WTC11 (cell line): ENCODE results near the gene CD209. TPM values are rescaled to one million over a fixed set of nuclear protein-coding genes. Genes with fewer than 3 reads are reported as not detected.

Experiments
- ATAC-seq: fragments of 200-7000 bp; cut with Tn5 transposase; 2 replicates; pipeline ENCODE4 v1.10.0; 2021; ENCODE audit warnings: mild to moderate bottlenecking, moderate library complexity
- CTCF ChIA-PET: fragments of 300-600 bp; sonication (Branson Sonifier 250); formaldehyde crosslinking; loops from one replicate; lab custom pipeline; 2021; ENCODE audit warnings: antibody characterized with exemption; lab: Charles Lee
- POLR2A ChIA-PET: fragments of 350-600 bp; sonication (Branson Sonifier 250); formaldehyde crosslinking; loops from one replicate; lab custom pipeline; 2021; ENCODE audit warnings: antibody characterized with exemption; lab: Charles Lee
- DNase-seq: peaks from one replicate; pipeline ENCODE4 v3.0.0; 2021; ENCODE audit warnings: low spot score
- H3K27ac Mint-ChIP-seq: 2 replicates; pipeline ENCODE4 v1.8.0; 2021; ENCODE audit warnings: mixed read lengths
- H3K27me3 Mint-ChIP-seq: 2 replicates; pipeline ENCODE4 v1.8.0; 2021; ENCODE audit warnings: low read depth, mild to moderate bottlenecking, moderate library complexity, mixed read lengths
- H3K36me3 Mint-ChIP-seq: 2 replicates; pipeline ENCODE4 v1.8.0; 2021; ENCODE audit warnings: mixed read lengths
- H3K4me1 Mint-ChIP-seq: 2 replicates; pipeline ENCODE4 v1.8.0; 2022; ENCODE audit warnings: mixed read lengths
- H3K4me3 Mint-ChIP-seq: 2 replicates; pipeline ENCODE4 v1.8.0; 2021; ENCODE audit warnings: mild to moderate bottlenecking, moderate library complexity, mixed read lengths
- H3K9me3 Mint-ChIP-seq: 2 replicates; pipeline ENCODE4 v1.8.0; 2021; ENCODE audit warnings: mixed read lengths
- ATF2 ChIP-seq: sonication (generic); formaldehyde crosslinking; IDR thresholded peaks from 2 replicates; pipeline ENCODE4 v1.8.1; 2022; ENCODE audit warnings: low read depth, missing genetic modification reagents, borderline replicate concordance
- CDX4 ChIP-seq: fragments of 250-450 bp; sonication (Bioruptor Pico); IDR thresholded peaks from 2 replicates; pipeline ENCODE4 v1.9.0; 2021; ENCODE audit warnings: moderate library complexity, mild to moderate bottlenecking, inconsistent platforms, borderline replicate concordance
- CTCF ChIP-seq: fragments of 200-600 bp; IDR thresholded peaks from 2 replicates; pipeline ENCODE4 v1.8.0; 2022; ENCODE audit warnings: antibody characterized with exemption
- ELF4 ChIP-seq: sonication (generic); formaldehyde crosslinking; IDR thresholded peaks from 2 replicates; pipeline ENCODE4 v1.8.1; 2022; ENCODE audit warnings: low read depth, mild to moderate bottlenecking, moderate library complexity, missing genetic modification reagents
- ESRRA ChIP-seq: sonication (generic); formaldehyde crosslinking; IDR thresholded peaks from 2 replicates; pipeline ENCODE4 v1.8.1; 2022; ENCODE audit warnings: mild to moderate bottlenecking, missing genetic modification reagents, borderline replicate concordance
- FOXK1 ChIP-seq: sonication (generic); formaldehyde crosslinking; IDR thresholded peaks from 2 replicates; pipeline ENCODE4 v1.8.0; 2022; ENCODE audit warnings: mild to moderate bottlenecking, moderate library complexity, missing genetic modification reagents
- GTF2I ChIP-seq: fragments of 250-450 bp; sonication (Bioruptor Pico); conservative IDR thresholded peaks from 2 replicates; pipeline ENCODE4 v1.4.0; 2021; ENCODE audit warnings: mild to moderate bottlenecking
- HMGXB4 ChIP-seq: sonication (generic); formaldehyde crosslinking; IDR thresholded peaks from 2 replicates; pipeline ENCODE4 v1.8.1; 2023; ENCODE audit warnings: mild to moderate bottlenecking, moderate library complexity, missing genetic modification reagents
- IRF2 ChIP-seq: sonication (generic); formaldehyde crosslinking; IDR thresholded peaks from 2 replicates; pipeline ENCODE4 v1.8.0; 2022; ENCODE audit warnings: low read depth, missing genetic modification reagents, borderline replicate concordance
- MLX ChIP-seq: sonication (generic); formaldehyde crosslinking; IDR thresholded peaks from 2 replicates; pipeline ENCODE4 v1.8.1; 2023; ENCODE audit warnings: mild to moderate bottlenecking, missing genetic modification reagents, moderate library complexity
- NR1H2 ChIP-seq: sonication (generic); formaldehyde crosslinking; IDR thresholded peaks from 2 replicates; pipeline ENCODE4 v1.9.0; 2021; ENCODE audit warnings: mild to moderate bottlenecking, moderate library complexity, missing genetic modification reagents
- NR2C2 ChIP-seq: sonication (generic); formaldehyde crosslinking; IDR thresholded peaks from 2 replicates; pipeline ENCODE4 v1.8.0; 2022; ENCODE audit warnings: mild to moderate bottlenecking, missing genetic modification reagents
- PREB ChIP-seq: sonication (generic); formaldehyde crosslinking; IDR thresholded peaks from 2 replicates; pipeline ENCODE4 v1.8.1; 2022; ENCODE audit warnings: mild to moderate bottlenecking, missing genetic modification reagents, moderate library complexity, borderline replicate concordance
- SMAD3 ChIP-seq: sonication (generic); formaldehyde crosslinking; IDR thresholded peaks from 2 replicates; pipeline ENCODE4 v1.8.0; 2022; ENCODE audit warnings: missing genetic modification reagents, mild to moderate bottlenecking, borderline replicate concordance
- SMAD4 ChIP-seq: sonication (generic); formaldehyde crosslinking; IDR thresholded peaks from 2 replicates; pipeline ENCODE4 v1.8.0; 2022; ENCODE audit warnings: mild to moderate bottlenecking, missing genetic modification reagents
- TEAD1 ChIP-seq: sonication (generic); formaldehyde crosslinking; IDR thresholded peaks from 2 replicates; pipeline ENCODE4 v1.8.0; 2022; ENCODE audit warnings: mild to moderate bottlenecking, missing genetic modification reagents
- total RNA-seq: library from RNA; stranded (reverse); gene quantifications from 3 replicates; pipeline ENCODE4 v1.2.3, GENCODE V29; 2021

CD209 gene
- total RNA-seq, 1 experiment from 2014 or later = not detected

GRCh38 chr19:7775761-7776160, 28.4 kb upstream of the CD209 start:
- ATAC-seq = no peak
- CTCF ChIA-PET = interaction anchor here (0.6 to 1.9 kb wide), 5 partner anchors 94 to 1671 kb away, joined by 3 to 4 read pairs (median 3); partner anchors contain the start of gene TRAPPC5
- H3K36me3 Mint-ChIP-seq = no peaks in the 10 kb centered on the region

GRCh38 chr19:7773841-7774240, 26.5 kb upstream of the CD209 start:
- TF ChIP-seq MLX (CRISPR knock-in tag) (no peak), CTCF (no peak), PREB (CRISPR knock-in tag) (no peak), CDX4 (CRISPR knock-in tag) (no peak), NR2C2 (CRISPR knock-in tag) (no peak), ESRRA (CRISPR knock-in tag) (no peak), TEAD1 (no peak)
- no peak for ATAC-seq
- Mint-ChIP-seq H3K4me3 (no peak overlapping the region), H3K36me3 (no peaks in the 10 kb centered on the region), H3K4me1 (peaks cover 3% of the 10 kb centered on the region; the same call in 1 of the 2 replicates), H3K27me3 (peaks cover 11% of the 10 kb centered on the region), H3K27ac (no peak overlapping the region), H3K9me3 (no peaks in the 10 kb centered on the region; the same call in 1 of the 2 replicates)
- no peak for DNase-seq
- ChIA-PET POLR2A (no interaction called here), CTCF (interaction anchor here (0.7 to 1.5 kb wide), 2 partner anchors 67 to 93 kb away, joined by 3 to 6 read pairs; partner anchors contain the start of gene TRAPPC5)

More at GRCh38 chr19:7775761-7776160, 28.4 kb upstream of the CD209 start:
- Mint-ChIP-seq H3K9me3 (peaks cover 9% of the 10 kb centered on the region; the same call in 1 of the 2 replicates), H3K4me1 (peaks cover 3% of the 10 kb centered on the region; the same call in 1 of the 2 replicates), H3K4me3 (no peak overlapping the region), H3K27me3 (peaks cover 11% of the 10 kb centered on the region; the same call in 1 of the 2 replicates), H3K27ac (no peak overlapping the region)
- DNase-seq = no peak
- TF ChIP-seq SMAD3 (no peak), SMAD4 (no peak)
- POLR2A ChIA-PET = interaction anchor here (0.6 kb wide), 1 partner anchor 181 kb away, joined by 4 read pairs; no protein-coding TSS in a partner anchor

- POLR2A ChIA-PET = no interaction called here
- no peaks in the 10 kb centered on the region for H3K36me3 Mint-ChIP-seq
- H3K4me1 Mint-ChIP-seq = peaks cover 3% of the 10 kb centered on the region; the same call in 1 of the 2 replicates
- ATAC-seq (no peak), DNase-seq (no peak)
- H3K9me3 Mint-ChIP-seq = no peaks in the 10 kb centered on the region; the same call in 1 of the 2 replicates
- CTCF ChIA-PET = no interaction called here
- peaks cover 11% of the 10 kb centered on the region for H3K27me3 Mint-ChIP-seq
- no peak overlapping the region for H3K4me3 Mint-ChIP-seq
- H3K27ac Mint-ChIP-seq = no peak overlapping the region
- no peak for TF ChIP-seq FOXK1 (CRISPR knock-in tag)
- no peak for TF ChIP-seq NR1H2 (CRISPR knock-in tag)
- TF ChIP-seq ELF4 (CRISPR knock-in tag) = no peak
- TF ChIP-seq, all 79 proteins: peak for 0
Observed at GRCh38 chr19:7772752-7773291, 25.5 kb upstream of the CD209 start.

- CTCF ChIA-PET = interaction anchor here (0.6 to 1.2 kb wide), 3 partner anchors 32 to 288 kb away, joined by 3 to 8 read pairs (median 4); partner anchors contain the start of gene TRAPPC5
- TF ChIP-seq ATF2 (CRISPR knock-in tag) (no peak), GTF2I (no peak), FOXK1 (CRISPR knock-in tag) (no peak), IRF2 (CRISPR knock-in tag) (no peak), HMGXB4 (CRISPR knock-in tag) (no peak)
- TF ChIP-seq, all 79 proteins: peak for 0
- Mint-ChIP-seq H3K4me3 (no peak overlapping the region), H3K4me1 (peaks cover 3% of the 10 kb centered on the region; the same call in 1 of the 2 replicates), H3K9me3 (no peaks in the 10 kb centered on the region; the same call in 1 of the 2 replicates), H3K36me3 (no peaks in the 10 kb centered on the region), H3K27me3 (peaks cover 13% of the 10 kb centered on the region), H3K27ac (no peak overlapping the region)
- POLR2A ChIA-PET = no interaction called here
- DNase-seq (no peak), ATAC-seq (no peak)
Observed at GRCh38 chr19:7771072-7771471, 23.7 kb upstream of the CD209 start.
